HG02798 (cell line): ENCODE measurements around the gene GNA12.

Source experiments
- ATAC-seq: cut with Tn5 transposase; IDR thresholded peaks from one replicate; pipeline ENCODE4 v1.9.1; 2021; ENCODE audit warnings: mild to moderate bottlenecking; ENCODE audit not compliant: unreplicated experiment, poor library complexity

GNA12 gene

GRCh38 chr7:2786607-2787116 lies 57.4 kb downstream of the GNA12 start:
- ATAC-seq, result no peak

DNA sequence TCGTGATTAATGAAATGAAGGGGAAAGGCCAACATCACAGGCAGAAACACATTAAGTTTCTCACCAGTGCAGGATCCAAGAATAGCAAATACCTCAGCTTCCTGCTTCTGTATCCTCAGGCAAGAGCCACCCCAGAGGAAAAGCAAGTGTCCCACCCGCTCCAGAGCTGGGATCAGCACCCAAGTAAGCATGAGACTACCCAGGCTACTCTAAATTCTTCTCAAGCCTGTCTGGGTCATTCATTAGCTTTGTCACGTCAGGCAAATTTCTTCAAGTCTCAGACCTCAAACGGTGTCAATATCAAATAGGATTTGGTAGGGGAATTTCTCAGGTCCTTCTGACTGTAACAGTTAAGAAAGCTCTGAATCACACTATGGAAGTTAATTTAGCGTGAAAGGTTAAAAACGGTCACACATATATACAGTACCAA lies 59.0 kb downstream of the GNA12 start:
- peak; percentile 62 for ATAC-seq

- no peak for ATAC-seq
These were observed 61.5 kb downstream of the GNA12 start for GRCh38 chr7:2782565-2782964.

DNA sequence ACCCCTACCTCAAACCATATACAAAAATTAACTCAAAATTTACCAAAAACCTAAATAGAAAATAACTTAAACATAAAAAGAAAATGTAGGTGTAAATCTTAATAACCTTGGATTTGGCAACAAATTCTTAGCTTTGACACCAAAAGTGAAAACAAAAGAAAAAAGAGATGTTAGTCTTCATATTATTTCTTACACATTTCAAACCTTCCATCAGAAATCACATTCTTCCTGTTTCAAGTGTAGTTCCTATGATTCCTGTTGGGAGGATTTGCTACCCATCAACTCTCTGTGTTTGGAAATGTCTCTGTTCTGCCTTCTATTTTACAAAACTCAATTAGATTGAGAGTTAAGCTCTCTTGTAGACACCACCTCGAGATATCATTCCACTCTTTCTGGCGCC lies 62.0 kb downstream of the GNA12 start:
- no peak for ATAC-seq

DNA sequence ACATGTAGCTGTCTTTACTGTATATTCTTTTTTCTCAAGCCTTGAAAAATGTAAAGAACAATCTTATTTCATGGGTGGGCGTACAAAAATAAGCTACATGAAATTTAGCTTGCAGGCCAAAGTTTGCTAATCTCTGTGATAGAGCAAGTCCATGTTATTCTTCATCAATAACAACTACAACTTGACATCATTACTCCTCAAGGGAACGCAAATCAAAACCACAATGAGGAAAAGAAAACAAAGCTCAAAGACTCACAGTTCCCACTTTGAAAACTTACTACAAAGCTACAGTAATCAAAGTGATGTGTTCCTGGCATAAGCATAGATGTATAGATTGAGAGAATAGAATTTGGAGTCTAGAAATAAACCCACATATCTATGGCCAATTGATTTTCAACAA lies 62.5 kb downstream of the GNA12 start:
- ATAC-seq, result no peak

GRCh38 chr7:2779051-2779450 lies 65.1 kb downstream of the GNA12 start:
- no peak for ATAC-seq

DNA sequence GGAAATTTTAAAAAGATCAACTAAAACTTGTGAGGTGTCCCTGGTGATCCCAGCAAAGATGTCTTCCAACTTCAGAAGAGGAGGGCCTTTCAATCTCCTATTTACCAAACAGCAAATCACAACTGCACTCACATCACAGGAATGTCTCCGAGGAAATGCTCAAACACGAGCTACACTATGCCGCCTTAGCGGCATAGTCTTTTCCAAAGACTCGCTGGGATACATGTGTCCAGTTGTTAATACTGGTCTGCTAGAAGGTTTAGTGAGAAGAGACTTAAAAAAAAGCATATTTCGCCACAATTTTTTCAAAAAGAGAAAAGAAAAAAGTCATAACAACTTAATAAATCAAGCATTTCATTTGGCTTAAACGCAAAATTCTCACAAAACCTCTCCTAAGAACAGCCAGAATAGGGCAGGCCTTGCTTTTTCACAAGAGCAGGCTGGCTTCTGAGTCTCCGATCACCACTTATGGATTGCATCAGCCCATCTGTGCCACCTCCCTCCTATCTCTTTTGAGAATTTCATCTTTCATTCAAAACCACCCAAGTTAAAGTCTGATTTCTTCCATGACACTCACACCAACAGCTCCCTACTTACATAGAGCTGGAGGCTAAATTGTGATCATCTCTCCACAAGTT lies 66.1 kb downstream of the GNA12 start:
- ATAC-seq, result no peak

- ATAC-seq, result no peak
These were observed 67.7 kb downstream of the GNA12 start for GRCh38 chr7:2776401-2776800.

DNA sequence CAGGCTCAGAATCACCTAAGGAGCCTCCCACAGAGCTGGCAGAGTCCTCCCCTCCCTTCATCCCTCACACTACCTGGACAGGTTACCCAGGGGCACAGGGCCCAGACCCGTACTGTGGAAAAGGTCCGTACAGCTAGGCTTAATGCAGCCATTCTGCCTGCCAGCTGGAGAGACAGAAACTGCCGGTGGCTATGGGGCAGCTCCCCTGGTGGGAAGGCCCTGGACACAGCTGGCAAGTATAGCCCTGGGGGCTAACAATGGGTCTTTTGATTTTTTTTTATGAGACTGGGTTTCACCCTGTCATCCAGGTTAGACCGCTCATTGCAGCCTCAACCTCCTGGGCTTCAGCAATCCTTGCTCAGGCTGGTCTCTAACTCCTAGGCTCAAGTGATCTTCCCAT lies 68.3 kb downstream of the GNA12 start:
- no peak for ATAC-seq

DNA sequence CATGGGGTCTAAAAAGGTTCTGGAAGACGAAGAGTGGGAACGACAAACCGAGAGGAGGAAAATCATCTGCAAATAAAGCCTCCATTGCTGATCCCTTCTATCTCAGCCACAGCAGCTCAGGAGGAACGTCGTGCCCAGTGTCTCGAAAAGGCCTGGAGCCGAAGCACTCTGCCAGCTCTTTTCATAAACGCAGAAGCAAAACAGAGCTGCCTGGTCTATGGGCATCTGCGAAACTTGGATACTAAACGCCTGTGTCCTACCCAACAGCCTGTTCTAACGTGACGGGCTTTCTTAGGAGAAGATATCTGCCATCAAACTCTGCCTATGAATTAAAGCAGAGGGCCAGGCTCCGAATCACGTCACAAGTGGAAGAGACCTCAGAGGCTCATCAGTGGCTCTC lies 68.7 kb downstream of the GNA12 start:
- ATAC-seq, result no peak

DNA sequence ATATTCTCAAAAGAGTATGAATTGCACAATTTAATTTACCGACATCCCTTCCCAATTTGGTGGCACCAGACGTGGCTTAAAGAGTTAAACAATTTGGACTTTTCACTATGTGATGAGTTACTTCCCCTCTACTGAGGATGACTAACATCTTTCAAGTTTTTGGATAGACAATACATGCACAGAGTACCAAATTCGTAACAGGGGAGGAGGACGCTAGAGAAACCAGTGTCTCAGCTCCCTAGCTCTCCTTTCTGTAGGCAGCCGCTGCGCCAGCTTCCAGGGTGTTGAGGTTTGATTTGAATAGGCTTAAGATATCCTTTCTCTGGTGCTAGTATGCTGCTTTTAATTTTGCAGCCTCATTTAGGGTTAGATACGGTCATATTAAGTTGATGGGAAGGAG lies 69.2 kb downstream of the GNA12 start:
- ATAC-seq, result no peak

DNA sequence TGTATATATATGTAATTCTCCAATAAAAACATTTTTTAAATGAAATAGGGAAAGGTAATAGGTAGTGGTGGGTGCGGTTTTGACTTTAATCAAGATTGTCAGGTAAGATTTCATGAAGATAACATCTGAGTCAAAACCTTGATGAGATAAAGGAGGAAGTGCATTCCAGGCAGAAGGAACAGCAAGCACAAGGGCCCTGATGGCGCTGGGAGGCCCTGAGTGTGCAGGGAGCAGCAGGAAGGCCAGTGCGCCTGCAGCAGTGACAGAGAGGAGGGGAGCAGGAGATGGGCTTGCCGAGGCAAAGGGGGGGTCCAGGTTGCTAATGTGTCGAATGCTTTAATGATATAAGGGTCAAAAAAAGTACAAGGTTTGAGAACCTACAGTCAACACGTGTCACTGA lies 69.8 kb downstream of the GNA12 start:
- no peak for ATAC-seq

DNA sequence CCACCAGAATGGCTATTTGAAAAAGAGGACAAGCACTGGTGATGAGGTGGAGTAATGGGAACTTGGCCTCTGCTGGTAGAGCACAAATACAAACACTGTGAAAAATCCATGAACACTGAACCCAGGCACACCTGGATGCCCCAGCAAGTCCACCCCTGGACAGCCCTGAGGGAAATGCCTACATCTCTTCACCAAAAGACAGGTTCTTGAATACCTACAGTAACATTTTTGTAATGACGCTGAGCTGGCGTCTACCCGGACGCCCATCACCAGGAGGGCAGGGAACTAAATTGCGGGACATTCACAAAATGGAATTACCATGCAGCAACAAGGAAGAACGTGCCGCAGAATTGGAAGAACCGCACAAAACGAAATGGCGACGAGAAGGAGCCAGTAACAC lies 70.5 kb downstream of the GNA12 start:
- ATAC-seq, result no peak

DNA sequence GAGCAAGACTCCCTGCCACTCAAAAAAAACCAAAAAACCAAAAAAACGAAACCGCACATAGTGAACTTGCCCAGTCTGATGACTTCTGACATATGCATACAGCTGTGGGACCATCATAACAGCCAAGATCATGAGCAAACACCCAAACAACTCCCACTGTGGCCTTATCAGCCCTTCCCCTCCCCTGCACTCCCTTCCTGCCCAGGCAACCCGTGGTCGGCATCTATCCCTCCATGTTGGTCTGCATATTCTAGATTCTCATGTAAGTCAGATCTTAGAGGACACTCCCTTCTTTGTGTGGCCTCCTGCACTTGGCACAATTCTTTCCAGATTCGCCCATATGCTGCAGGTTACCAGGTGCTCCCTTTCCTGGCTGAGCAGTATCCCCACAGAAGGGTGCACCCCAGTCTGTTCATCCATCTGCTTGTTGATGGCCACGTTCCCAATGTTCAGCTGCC lies 72.8 kb downstream of the GNA12 start:
- ATAC-seq, result no peak

DNA sequence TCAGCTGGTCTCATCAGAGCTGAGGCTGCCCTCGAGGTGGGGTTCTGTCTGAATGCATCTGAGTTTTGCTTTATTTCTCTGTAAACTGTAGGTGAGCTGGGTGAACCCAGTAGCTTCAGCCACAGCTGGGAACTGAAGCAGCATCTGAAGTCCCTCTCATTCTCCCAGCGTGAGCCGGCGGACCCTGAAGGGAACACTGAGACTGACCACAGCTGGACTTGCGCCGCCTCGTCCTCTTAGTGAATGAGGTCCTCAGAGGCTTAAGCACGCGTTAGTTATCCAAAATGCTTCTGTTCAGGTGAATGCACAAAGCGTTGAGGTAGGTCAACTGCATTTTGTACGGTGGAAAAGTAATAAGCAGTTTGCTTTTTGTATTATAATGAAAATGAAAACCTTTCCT lies 79.5 kb downstream of the GNA12 start:
- no peak for ATAC-seq

DNA sequence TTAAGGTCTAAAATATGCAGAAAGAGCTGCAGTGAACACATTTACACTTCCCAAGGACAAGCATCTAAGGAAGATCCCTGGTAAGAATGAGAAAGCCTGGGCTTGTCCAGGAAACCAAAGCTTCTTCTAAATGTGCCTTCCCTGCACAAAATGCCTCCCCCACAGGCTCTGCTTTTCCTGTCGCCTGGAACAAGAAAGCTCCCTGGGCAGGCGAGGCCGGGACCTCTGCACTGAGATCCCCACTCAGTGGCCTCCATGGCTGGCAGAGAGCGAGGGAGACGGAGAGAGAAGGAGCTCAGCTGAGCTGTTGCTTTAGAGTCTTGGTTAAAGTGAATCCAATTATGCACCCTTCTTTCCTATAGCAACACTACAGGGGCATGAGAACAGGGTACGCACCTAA lies 80.5 kb downstream of the GNA12 start:
- ATAC-seq, result no peak

GRCh38 chr7:2761801-2762497 lies 82.2 kb downstream of the GNA12 start:
- ATAC-seq, result no peak

DNA sequence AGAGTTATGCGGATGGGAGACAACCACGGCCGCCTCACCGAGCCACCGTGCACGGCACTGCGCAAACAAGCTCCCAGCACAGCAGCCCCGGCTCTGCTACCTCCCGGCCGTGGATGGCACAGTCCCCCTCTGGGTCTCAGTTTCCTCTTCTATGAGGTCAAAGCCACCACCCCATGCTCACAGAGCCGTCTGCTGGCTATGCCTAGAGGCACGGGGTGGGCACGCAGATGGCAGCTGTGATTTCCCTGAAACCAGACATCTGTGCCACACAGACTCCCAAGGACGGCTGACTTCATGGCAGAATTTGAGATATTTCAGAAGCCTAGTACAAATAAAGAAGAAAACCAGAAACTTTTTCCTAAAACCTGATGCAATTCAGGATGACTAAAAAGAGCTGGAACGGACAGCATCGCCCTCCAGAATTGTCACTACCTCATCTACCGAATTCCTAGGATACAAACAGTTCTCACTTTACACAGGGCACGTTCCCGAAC lies 82.9 kb downstream of the GNA12 start:
- ATAC-seq, result no peak

- ATAC-seq, result no peak
These were observed 83.8 kb downstream of the GNA12 start for GRCh38 chr7:2760098-2760889.

GRCh38 chr7:2759736-2760097 lies 84.4 kb downstream of the GNA12 start:
- ATAC-seq, result no peak
